CD4-positive, alpha-beta T cell treated with Interleukin-17A for 1 hour (primary cell): Measurements from ENCODE around the gene DEFB132.

Experiments used
- DNase-seq: peaks from one replicate; pipeline ENCODE4 v3.0.0-alpha.2; 2020

The DEFB132 gene

DNA sequence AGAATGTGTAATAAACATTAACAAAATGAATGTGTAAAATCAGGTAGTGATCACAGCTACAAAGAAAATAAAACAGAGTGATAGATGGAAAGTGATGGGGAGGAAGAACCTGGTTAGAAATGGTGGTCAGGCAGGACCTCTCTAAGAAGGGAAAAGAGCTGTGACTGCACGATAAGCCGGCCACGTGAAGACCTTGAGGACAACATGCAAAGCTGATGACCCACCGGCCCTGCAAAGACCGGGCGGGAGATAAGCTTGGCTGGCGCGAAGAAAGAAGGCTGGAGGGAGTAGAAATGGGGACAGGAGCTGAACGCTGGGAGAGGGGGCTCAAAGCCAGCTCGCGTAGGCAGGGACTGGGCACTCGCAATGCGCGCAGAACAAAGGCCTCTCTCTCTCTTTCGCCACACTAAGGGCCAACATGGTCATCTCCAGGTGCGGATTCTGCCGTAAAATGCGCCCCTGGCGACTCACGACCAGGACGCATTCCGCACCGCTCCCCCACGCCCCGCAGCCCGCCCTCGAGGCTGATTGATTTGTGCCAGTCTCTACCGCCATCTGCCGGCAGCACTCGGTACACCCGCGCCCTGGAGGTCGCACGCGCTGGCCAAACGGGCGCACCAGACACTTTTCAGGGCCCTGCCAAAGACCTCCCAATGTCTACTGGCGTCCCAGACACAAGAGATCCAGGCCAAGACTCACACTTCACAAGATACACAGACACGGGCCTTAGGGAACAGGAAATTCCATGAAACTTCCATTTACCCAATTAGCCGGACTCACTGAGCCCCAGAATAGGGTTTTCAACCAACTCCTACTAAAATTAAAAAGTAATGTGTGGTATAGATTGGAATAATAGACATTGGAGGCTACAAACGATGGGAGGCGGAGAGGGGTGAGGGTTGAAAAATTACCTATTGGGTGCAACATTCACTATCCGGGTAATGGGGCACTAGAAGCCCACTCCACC, 9.4 kb downstream of the DEFB132 start:
- peak; percentile 86 for DNase-seq

GRCh38 chr20:270517-270916, 13.0 kb downstream of the DEFB132 start:
- no peak for DNase-seq

DNA sequence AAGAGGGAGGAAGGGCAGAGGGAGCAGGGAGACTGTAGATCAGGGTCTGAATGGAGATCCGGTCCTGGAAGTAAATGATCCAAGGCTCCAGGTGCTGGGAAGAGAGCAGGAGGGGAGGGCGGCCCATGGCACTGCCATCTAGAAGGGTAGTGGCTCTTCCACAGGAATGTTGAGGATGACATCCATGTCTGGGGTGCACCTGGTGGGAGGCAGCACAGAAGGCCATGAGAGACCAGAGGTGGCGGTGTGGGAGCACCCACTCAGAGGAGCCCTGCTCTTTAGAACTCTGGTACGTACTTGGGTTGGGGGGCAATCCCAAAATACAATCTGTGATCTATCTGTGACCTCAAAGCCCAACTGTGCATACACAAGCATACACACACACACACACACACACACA, 13.5 kb downstream of the DEFB132 start:
- DNase-seq, result no peak

DNA sequence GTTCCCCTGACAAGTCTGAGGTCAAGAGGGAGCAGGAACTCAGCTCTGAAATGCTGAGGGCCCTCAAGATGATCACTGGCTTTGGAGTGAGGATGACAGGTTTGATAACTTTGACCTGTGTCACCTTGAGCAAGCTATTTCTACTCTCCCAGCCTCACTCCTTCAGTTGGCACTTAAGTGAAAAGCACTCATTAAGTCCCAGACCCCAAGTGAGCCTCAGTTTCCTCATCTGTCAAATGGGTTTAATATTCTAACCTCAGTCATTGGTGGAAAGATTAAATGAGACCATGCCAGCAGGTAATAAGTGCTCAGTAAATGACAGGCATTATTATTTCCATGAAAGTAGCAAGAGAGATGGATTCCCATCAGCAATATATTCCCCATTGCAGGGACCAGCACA, 14.0 kb downstream of the DEFB132 start:
- no peak for DNase-seq

- DNase-seq, result no peak
These were observed 15.2 kb downstream of the DEFB132 start for GRCh38 chr20:272718-273117.

GRCh38 chr20:273884-274283, 16.4 kb downstream of the DEFB132 start:
- no peak for DNase-seq

- DNase-seq, result no peak
These were observed 18.3 kb downstream of the DEFB132 start for GRCh38 chr20:275791-276190.

GRCh38 chr20:276620-277495, 19.3 kb downstream of the DEFB132 start:
- no peak for DNase-seq

- DNase-seq, result no peak
These were observed 19.9 kb downstream of the DEFB132 start for GRCh38 chr20:277496-277781.

GRCh38 chr20:278181-278580, 20.7 kb downstream of the DEFB132 start:
- no peak for DNase-seq

- peak; percentile 65 for DNase-seq
These were observed 21.4 kb downstream of the DEFB132 start for GRCh38 chr20:278607-279571.

DNA sequence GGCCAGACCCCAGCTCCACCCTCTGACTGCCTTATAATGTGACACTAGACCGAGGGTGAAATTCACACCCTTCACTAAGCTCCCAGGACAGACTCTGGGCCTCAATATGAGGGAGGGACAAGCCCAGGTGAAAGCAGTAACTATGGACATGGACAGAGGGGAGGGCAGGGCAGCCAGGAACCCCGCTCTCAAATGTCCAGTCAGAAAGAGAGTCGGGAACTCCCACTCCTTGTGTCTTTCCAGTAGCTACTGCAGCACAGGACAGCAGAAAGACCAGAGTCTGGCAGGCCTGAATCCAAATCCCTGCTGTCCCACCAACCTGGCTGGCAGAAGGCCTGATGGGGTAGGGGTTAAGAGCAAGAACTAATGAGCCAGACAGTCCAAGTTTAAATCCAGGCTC, 26.6 kb downstream of the DEFB132 start:
- no peak for DNase-seq

GRCh38 chr20:286508-286907, 29.0 kb downstream of the DEFB132 start:
- no peak for DNase-seq

DNA sequence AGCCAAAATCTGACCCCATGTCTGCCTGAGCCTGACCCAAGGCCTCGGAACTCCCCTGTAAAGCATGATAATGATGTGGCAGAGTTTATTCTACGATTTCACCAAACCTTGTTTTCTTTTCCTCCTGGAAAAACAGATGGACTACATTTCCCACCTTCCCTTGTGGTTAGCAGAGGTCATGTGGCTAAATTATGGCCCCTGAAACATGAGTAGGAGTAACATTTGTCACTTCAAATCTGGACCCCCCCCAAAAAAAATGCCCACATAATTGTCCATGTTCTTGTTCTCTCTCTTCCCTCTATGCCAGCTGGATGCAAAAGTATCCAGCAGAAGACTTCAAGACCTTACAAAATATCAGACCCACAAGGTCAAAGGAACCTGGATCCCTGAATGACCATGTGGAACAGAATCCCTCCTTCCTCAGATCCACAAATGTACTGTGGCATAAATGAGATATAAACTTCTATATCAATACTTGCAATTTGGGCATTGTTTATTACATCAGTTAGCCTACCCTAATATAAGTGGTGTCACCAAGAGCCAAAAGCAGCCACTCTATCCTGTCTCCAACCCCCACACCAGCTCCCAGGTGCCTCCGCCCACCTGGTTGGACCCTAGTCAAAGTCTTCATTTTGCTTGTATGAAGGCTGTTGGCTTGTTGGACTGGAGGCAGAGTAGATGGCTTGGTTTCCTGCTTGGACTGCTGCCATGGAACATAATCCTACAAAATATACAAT, 31.6 kb downstream of the DEFB132 start:
- DNase-seq, result no peak

DNA sequence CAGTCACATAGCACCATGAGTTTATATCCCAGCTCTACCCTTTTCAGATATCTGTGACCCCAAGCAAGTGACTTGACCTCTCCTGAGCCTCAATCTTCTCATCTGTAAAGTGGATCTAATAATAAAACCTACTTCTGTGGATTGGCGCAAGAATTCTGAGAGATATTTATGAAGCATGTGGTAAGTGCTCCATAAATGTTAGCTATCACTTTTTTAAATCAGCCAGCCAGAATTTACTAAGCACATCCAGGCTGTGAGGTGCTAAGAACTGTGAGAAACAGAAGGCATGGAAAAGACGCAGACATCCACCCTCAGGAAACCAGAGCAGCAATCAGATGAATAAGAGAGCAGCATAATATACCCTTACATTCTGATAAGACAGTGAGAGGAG, 32.2 kb downstream of the DEFB132 start:
- no peak for DNase-seq

DNA sequence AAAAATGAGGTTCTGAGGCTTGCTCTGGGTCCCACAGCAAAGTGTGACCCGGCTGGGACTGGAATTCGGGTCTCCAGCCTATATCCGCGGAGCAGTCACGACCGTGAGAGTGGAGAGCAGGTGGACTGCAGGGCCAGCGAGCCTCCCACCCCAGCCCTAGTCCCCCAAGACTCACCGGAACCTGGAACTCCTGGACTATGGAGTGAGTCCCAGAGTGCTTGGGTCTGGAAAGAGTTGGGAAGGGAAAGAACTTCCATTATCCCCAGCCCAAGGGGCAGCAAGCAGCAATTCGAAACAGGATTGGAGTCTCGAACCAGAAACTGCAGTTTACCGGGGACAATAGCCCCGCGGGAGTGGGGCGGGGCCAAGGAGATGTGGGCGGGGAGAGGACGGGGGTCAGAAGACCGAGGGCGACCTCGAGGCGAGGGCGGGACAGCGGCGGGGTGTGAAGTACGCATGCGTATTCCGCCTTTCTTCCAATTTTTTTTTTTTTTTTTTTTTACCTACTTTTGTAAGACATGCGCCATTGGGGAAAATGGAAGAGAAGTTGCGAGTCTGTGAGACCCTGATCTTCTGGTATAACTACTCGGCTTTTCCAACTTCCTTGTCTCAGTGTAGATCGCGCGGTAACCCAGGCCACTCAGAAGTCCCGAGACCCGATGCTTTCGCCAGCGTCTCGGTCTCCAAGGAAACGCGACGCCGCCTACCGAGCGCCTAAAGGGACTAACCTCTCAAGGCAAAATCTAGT, 32.7 kb downstream of the DEFB132 start, which contains the start of gene C20orf96:
Gene C20orf96, minus strand, starts transcription at position 667 of the 748 bp plus-strand sequence. Its CDS starts 140 bp downstream, at position 527.
- peak; percentile 89 for DNase-seq

- no peak for DNase-seq
These were observed 37.1 kb downstream of the DEFB132 start for GRCh38 chr20:294602-295001.

GRCh38 chr20:295804-296203, 38.3 kb downstream of the DEFB132 start:
- no peak for DNase-seq

GRCh38 chr20:297098-297924, 39.8 kb downstream of the DEFB132 start, which contains the start of gene ZCCHC3:
Gene ZCCHC3, plus strand, starts transcription at chr20:297570. Its CDS starts 17 bp downstream, at chr20:297587.
- peak; percentile 85 for DNase-seq
